ENCODE results near the gene TMEM86B.

The TMEM86B gene

GRCh38 chr19:55179606-55180484 lies 48.7 kb downstream of the TMEM86B start, which contains the start of gene SYT5:
Gene SYT5 (minus strand): TSS chr19:55180289. CDS start chr19:55179041, 1,248 bp downstream.
- peaks cover 3% of the 10 kb centered on the region; the same call in 1 of the 2 replicates for H3K27me3 ChIP-seq (ENCODE audit: insufficient read depth, low read length)
- H3K9ac ChIP-seq (ENCODE audit: low read length), result no peak within 1 kb of the TSS
- TF ChIP-seq CTCF (IDR thresholded peaks at IDR 0.05; ENCODE audit: low read length), result no peak
- TF ChIP-seq EZH2 (IDR thresholded peaks at IDR 0.05; ENCODE audit: borderline replicate concordance, low read length), result no peak
- H3K4me3 ChIP-seq (ENCODE audit: low read depth, low read length, poor library complexity, severe bottlenecking), result peak within 1 kb of the TSS; percentile 55
- no peaks in the 10 kb centered on the region for H3K9me3 ChIP-seq (ENCODE audit: low read length)
- no peak within 1 kb of the TSS for H2AFZ ChIP-seq (ENCODE audit: low read length)
- H3F3A ChIP-seq (ENCODE audit: insufficient read depth, low read length), result no peaks in the 10 kb centered on the region
- H3K27ac ChIP-seq (ENCODE audit: low read depth, low read length, poor library complexity, severe bottlenecking), result no peak within 1 kb of the TSS
- H3K4me2 ChIP-seq (ENCODE audit: low read length), result peak within 1 kb of the TSS; percentile 72
- no peaks in the 10 kb centered on the region for H3K9me2 ChIP-seq (ENCODE audit: low read depth, low read length)
- no peaks in the 10 kb centered on the region for H3K36me3 ChIP-seq (ENCODE audit: insufficient read depth, low read length)
- peaks cover 16% of the 10 kb centered on the region for H3K4me1 ChIP-seq (ENCODE audit: insufficient read depth, low read length, severe bottlenecking)
- H4K20me1 ChIP-seq (ENCODE audit: insufficient read depth, low read length), result no peaks in the 10 kb centered on the region
- no peaks in the 10 kb centered on the region for H3K79me2 ChIP-seq (ENCODE audit: insufficient read depth, low read length)

- no peak for TF ChIP-seq EZH2 (IDR thresholded peaks at IDR 0.05; ENCODE audit: borderline replicate concordance, low read length)
- no peak for TF ChIP-seq CTCF (IDR thresholded peaks at IDR 0.05; ENCODE audit: low read length)
- no peak overlapping the region for H3K27ac ChIP-seq (ENCODE audit: low read depth, low read length, poor library complexity, severe bottlenecking)
- H3K79me2 ChIP-seq (ENCODE audit: insufficient read depth, low read length), result no peaks in the 10 kb centered on the region
- H3K27me3 ChIP-seq (ENCODE audit: insufficient read depth, low read length), result peaks cover 3% of the 10 kb centered on the region; the same call in 1 of the 2 replicates
- H3K4me1 ChIP-seq (ENCODE audit: insufficient read depth, low read length, severe bottlenecking), result peaks cover 16% of the 10 kb centered on the region
- no peaks in the 10 kb centered on the region for H3K9me2 ChIP-seq (ENCODE audit: low read depth, low read length)
- no peak overlapping the region for H2AFZ ChIP-seq (ENCODE audit: low read length)
- peak overlapping the region; percentile 55 for H3K4me3 ChIP-seq (ENCODE audit: low read depth, low read length, poor library complexity, severe bottlenecking)
- H4K20me1 ChIP-seq (ENCODE audit: insufficient read depth, low read length), result no peaks in the 10 kb centered on the region
- H3K9me3 ChIP-seq (ENCODE audit: low read length), result no peaks in the 10 kb centered on the region
- peak overlapping the region; percentile 72 for H3K4me2 ChIP-seq (ENCODE audit: low read length)
- H3K9ac ChIP-seq (ENCODE audit: low read length), result no peak overlapping the region
- H3K36me3 ChIP-seq (ENCODE audit: insufficient read depth, low read length), result no peaks in the 10 kb centered on the region
- H3F3A ChIP-seq (ENCODE audit: insufficient read depth, low read length), result no peaks in the 10 kb centered on the region
Observed at GRCh38 chr19:55178781-55179599, 49.6 kb downstream of the TMEM86B start.
